ENCODE results near the gene KDM4B. TPM values are rescaled to one million over a fixed set of nuclear protein-coding genes. Genes with fewer than 3 reads are reported as not detected.

Gene KDM4B
- total and polyA plus RNA-seq, 2 of the 8 experiments (the other 6 are each of a cell fraction or from before 2014, with no cell fraction given), result 12.0 to 31.9 TPM

- TF ChIP-seq RXRA (IDR thresholded peaks at IDR 0.05; ENCODE audit: insufficient read depth, low read depth, low read length) (no peak), FOSL1 (IDR thresholded peaks at IDR 0.05; ENCODE audit: insufficient read depth, low read depth, low read length) (no peak), GABPA (IDR thresholded peaks at IDR 0.05; ENCODE audit: borderline replicate concordance, insufficient read depth, low read length) (peak; percentile 81; the same call in 1 of the 2 replicates), TBP (IDR thresholded peaks at IDR 0.05; ENCODE audit: low read depth, low read length) (peak; percentile 71; the same call in 1 of the 2 replicates), ASH2L (IDR thresholded peaks at IDR 0.05; ENCODE audit: low read length) (no peak), CBX5 (IDR thresholded peaks at IDR 0.05; ENCODE audit: low read depth, low read length) (no peak), CHD1 (IDR thresholded peaks at IDR 0.05; ENCODE audit: low read depth, low read length) (no peak), SP4 (IDR thresholded peaks at IDR 0.05; ENCODE audit: low read length) (no peak), SIRT6 (IDR thresholded peaks at IDR 0.05; ENCODE audit: low read length) (no peak), MAFK (IDR thresholded peaks at IDR 0.05; ENCODE audit: low read depth, low read length) (no peak), TAF1 (IDR thresholded peaks at IDR 0.05; ENCODE audit: low read depth, low read length) (no peak), RNF2 (IDR thresholded peaks at IDR 0.05; ENCODE audit: borderline replicate concordance, low read depth, low read length, missing control alignments, poor library complexity, severe bottlenecking) (no peak), NRF1 (IDR thresholded peaks at IDR 0.05; ENCODE audit: low read depth, low read length) (no peak), TCF12 (IDR thresholded peaks at IDR 0.05; ENCODE audit: low read depth, low read length) (no peak), YY1 (IDR thresholded peaks at IDR 0.05; ENCODE audit: low read depth, low read length) (peak; percentile 86), TEAD4 (IDR thresholded peaks at IDR 0.05; ENCODE audit: low read depth, low read length) (no peak), JUND (IDR thresholded peaks at IDR 0.05; ENCODE audit: low read length) (no peak), EGR1 (IDR thresholded peaks at IDR 0.05; ENCODE audit: borderline replicate concordance, low read depth, low read length) (peak; percentile 26), CHD2 (IDR thresholded peaks at IDR 0.05; ENCODE audit: low read length) (no peak), SIN3A (conservative IDR thresholded peaks at IDR 0.05 in 1 of 2, IDR thresholded peaks at IDR 0.05 in 1 of 2; ENCODE audit: low read depth in 1 of 2, low read length in 2 of 2) (peak; percentile 53 to 82; a peak in 3 of 4 replicates), RAD21 (IDR thresholded peaks at IDR 0.05 in 1 of 2, conservative IDR thresholded peaks at IDR 0.05 in 1 of 2; ENCODE audit: low read depth in 2 of 2, low read length in 2 of 2) (peak; percentile 45 to 68), KDM4A (IDR thresholded peaks at IDR 0.05; ENCODE audit: low read depth, low read length, severe bottlenecking) (no peak), CBX8 (IDR thresholded peaks at IDR 0.05; ENCODE audit: borderline replicate concordance, low read depth, low read length) (no peak)
- TF ChIP-seq, protein P1, sequence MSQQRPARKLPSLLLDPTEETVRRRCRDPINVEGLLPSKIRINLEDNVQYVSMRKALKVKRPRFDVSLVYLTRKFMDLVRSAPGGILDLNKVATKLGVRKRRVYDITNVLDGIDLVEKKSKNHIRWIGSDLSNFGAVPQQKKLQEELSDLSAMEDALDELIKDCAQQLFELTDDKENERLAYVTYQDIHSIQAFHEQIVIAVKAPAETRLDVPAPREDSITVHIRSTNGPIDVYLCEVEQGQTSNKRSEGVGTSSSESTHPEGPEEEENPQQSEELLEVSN (IDR thresholded peaks at IDR 0.05), result 0 out of 2 replicates have a peak, but pooled peaks have one; percentile 18
Measured at GRCh38 chr19:5086725-5087439, 118.0 kb downstream of the KDM4B start (continued).
